Stimulated activated CD8-positive, alpha-beta memory T cell treated with anti-CD3 and anti-CD28 coated beads, Interleukin-12 subunit alpha, Interleukin-12 subunit beta, amount 100 ng/mL, for 1 hour (primary cell): ENCODE measurements around the gene ANXA8L1.
"Not testable (repeated sequence)": the region's sequence is repeated elsewhere in the genome, so short reads cannot be mapped to it uniquely, and the experiment has no call there.

Experiments
- DNase-seq: peaks from one replicate; pipeline ENCODE4 v3.0.0-alpha.2; 2020; ENCODE audit warnings: low read depth

ANXA8L1 gene

GRCh38 chr10:46397767-46398166 lies 22.2 kb downstream of the ANXA8L1 start:
- not testable (repeated sequence) for DNase-seq

- not testable (repeated sequence) for DNase-seq
Observed at GRCh38 chr10:46398212-46398886, 22.8 kb downstream of the ANXA8L1 start.

- not testable (repeated sequence) for DNase-seq
Observed at GRCh38 chr10:46409556-46409955, 34.0 kb downstream of the ANXA8L1 start.

- DNase-seq: not testable (repeated sequence)
Observed at GRCh38 chr10:46411123-46411522, 35.5 kb downstream of the ANXA8L1 start.

DNA sequence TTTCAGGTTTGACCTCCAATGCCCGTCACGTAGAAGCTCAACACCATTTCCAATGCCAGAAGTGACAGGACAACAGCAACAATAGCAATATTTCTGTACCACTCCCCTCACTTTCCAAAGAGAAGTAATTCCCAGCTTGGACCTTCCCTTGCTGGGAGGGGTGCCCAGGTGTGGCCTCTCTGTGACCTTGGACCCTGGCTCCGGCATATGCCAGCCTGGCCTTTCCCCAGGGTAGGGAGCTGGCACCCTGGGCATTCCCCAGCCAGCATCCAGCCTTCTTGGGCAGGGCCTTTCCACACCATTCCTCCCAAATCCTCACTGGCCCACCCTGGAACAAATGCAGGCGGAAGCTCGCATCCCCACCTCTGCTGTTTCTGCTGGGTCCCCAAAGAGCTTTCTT lies 37.1 kb downstream of the ANXA8L1 start:
- not testable (repeated sequence) for DNase-seq

DNA sequence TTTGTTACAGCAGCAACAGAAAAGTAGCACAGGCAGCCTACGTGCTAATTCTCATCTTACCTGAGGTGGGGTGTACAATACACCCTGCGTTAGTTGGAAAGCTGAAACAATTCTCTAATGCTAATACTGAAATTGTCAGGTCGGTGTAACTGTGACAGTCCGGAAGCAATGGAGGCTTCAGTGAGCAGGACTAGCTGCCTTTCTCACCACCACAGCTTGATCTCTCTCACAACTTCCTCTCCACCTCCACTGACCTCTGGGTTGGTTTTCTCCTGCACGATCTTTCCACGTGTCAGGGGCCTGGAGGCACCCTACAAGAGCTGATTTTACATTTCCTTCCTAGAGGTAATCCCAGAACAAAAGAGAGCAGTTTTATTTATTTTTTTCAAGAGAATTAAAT lies 39.7 kb downstream of the ANXA8L1 start:
- not testable (repeated sequence) for DNase-seq

DNA sequence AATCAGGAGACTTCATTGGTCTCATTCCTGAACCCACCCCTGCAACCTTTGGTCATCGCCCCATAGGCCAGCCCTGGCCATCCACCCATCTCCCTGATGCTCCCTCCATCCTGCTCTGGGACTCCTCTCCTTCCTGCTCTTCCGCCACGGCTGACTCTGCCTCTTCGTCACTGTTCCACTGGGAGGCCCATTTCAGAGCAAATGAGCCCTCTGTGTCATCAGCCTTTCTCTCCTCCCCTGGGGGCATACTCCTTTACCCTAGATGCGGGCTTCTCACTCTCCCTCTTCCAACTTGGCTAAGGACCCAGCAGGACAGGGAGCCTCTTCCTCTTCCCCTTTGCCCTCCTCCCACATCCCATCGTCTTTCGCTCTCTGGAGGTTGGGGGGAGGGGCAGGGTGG lies 42.7 kb downstream of the ANXA8L1 start:
- not testable (repeated sequence) for DNase-seq

DNA sequence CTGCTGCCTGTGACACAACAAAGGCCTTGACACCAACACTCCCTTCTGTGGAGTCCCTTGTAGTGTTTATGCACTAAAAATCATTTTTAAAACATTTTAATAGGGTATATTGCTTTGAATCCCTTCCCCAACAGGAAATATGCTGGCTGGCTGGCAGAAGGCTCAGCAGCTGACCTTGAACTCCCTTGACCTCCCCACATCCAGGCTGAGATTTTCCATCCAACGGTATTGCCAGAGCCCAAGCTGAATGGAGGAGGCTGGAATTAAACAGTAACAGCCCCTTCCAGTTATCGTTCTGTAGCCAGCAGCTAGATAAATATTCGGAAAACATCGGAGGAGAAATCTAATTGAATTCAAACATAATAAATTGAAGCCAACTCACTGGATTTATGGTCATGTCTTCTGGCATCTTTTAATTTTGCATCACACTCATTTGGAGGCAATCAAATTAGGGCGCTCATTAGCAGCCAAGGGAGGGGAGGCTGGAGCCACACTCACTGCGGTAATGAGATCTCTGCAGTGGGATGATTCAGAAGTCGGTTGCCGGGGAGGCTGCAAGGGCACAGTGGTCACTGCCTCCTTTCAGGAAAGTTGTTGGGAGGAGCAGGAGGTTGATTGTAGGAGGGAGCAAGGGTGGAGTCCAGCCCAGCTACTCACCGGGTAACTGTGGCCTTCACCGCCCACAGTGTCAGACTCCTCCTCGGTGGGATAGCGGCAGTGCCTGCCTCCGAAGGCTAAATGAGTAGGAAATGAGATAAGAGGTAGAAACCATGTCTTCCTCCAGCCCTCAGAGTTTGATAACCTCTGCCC lies 44.2 kb downstream of the ANXA8L1 start:
- not testable (repeated sequence) for DNase-seq

DNA sequence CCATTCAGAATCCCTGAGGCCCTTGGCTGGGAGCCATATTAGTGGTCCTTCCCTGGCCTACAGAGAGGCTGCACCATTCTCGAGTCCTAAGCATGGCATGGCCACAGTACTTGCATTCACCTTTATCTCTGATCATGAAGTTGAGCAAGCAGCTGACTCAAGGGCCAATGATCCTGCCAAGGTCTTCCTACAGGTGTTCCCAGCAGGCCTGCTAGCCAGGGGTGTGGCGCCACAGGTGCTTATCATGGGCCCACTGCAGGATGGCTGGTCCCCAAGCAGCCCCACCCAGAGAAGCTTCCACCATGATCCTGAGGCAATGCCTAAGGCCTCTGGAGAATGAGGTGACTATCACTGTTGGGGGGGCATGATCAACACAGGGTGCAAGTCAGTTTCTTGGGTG lies 48.0 kb downstream of the ANXA8L1 start:
- not testable (repeated sequence) for DNase-seq

DNA sequence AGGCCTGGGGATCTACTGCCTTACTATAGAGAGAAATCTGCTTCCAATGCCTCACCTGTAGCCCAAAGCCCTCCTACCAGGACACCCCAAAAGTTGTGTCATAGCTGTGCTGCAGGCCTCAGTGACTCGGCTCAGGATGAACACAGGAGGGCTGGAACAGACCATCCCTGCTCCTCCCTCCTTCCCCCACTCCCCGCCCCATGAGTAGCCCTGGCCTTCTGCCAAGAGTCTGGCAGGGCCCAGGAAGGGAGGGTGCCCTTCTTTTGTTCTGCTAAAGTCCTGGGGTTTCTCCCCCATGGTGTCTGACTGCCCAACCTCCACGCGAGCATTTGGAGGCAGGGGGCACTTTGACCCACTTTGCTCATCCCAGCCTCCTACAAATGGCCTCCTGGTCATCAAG lies 65.4 kb downstream of the ANXA8L1 start:
- DNase-seq: not testable (repeated sequence)
